GM11168 (cell line): ENCODE data around the gene PFKP.
"Not testable (repeated sequence)": the region's sequence is repeated elsewhere in the genome, so short reads cannot be mapped to it uniquely, and the experiment has no call there.

Experiments used
- in situ Hi-C: fragments of 300-500 bp; cut with MboI; formaldehyde crosslinking; loops from one replicate; pipeline ENCODE4 v1.12.0; 2022; ENCODE audit warnings: low sequenced_read_pairs; ENCODE audit not compliant: unreplicated experiment

Gene PFKP

GRCh38 chr10:3046210-3046779 is 21.1 kb upstream of the PFKP start:
- in situ Hi-C loops = no loop called here

GRCh38 chr10:3046981-3047547 is 20.3 kb upstream of the PFKP start:
- in situ Hi-C loops = no loop called here

DNA sequence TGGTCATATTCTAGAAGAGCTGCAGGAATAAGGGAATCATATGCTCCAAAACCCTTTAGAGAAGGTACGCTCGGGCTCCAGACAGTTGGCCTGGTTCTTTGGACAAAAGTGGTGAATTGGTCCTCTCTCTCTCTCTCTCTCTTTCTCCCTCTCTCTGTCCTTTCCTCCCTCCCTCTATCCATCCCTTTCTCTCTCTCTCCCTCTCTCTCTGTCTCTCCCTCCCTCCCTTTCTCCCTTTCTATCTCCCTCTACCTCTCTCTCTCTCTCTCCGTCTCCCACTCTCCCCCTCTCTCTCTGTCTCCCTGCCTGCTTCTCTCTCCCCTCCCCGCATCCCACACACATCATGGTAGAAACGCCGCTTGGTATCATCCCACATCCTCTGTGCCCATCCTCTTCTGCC is 19.8 kb upstream of the PFKP start:
- in situ Hi-C loops = no loop called here

DNA sequence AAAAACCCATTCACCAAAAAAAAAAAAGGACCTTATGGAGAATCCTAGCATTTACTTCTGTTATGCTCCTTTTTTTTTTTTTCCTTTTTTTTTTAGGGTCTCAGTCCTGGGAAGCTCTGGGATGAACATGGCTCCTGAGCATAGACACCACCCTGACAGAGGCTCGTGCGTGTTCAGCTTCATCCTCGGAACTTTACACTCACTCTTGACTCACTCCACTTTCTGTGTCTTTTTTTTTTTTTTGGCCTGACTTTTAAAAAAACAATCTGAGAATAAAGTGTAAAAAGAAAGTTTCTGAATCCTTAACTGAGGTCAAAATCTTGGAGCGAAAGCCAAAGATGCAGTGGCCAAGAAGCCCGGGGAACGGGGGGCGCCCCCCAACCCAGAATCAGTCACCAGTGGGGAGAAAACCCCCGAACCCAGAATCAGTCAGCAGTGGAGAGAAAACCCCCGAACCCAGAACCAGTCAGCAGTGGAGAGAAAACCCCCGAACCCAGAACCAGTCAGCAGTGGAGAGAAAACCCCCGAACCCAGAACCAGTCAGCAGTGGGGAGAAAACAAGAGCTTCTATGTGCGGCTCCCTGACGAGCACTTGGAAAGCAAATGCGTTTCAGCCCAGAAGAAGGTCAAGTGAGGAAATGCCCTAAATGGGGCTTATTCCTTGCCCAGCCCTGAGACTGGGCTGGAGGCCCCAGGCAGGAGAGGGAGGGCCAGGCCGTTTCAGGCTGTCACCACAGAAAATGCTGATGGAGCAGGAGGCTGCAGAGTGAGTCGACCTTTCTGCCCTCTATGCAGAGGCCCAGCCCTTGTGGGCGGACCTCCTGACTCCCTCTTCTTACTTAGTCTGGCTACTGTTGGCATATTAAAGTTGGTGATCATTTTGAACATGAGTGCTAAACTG is 19.0 kb upstream of the PFKP start:
- in situ Hi-C loops = no loop called here

- in situ Hi-C loops = no loop called here
Measured at GRCh38 chr10:3051692-3052091, 15.7 kb upstream of the PFKP start.

- in situ Hi-C loops = no loop called here
Measured at GRCh38 chr10:3053155-3053554, 14.2 kb upstream of the PFKP start.

DNA sequence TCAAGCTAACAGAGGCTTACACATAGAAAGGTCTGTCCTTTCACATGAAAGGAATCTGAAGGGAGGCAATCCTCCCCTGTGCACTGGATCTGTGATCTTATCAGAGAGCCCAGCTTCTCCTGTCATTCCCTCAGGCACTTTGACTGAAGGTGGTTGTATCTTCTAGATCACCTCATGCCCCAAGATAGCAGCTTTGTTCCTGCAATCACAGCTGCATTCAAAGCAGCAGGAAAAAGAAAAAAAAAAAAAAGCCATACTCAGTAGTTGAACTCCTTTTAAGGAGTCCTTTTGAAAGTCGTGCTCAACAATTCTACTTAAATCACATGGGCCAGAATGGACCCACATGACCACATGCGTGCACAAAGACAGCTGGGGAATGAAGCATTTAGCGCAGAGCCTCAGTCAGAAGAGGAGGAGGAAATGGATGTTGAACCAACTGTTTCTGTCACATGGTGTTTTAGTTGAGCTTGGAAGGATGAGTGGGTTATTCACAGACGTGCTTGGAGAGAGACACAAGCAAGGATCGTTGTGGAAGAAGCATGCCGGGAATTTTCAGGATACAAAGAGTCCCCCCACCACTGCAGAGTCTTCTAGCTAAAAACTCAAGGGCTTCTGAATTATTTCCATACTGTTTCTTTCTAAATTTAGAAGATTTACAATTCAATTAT is 13.0 kb upstream of the PFKP start:
- in situ Hi-C loops = no loop called here

GRCh38 chr10:3054851-3055199 is 12.5 kb upstream of the PFKP start:
- in situ Hi-C loops = no loop called here

DNA sequence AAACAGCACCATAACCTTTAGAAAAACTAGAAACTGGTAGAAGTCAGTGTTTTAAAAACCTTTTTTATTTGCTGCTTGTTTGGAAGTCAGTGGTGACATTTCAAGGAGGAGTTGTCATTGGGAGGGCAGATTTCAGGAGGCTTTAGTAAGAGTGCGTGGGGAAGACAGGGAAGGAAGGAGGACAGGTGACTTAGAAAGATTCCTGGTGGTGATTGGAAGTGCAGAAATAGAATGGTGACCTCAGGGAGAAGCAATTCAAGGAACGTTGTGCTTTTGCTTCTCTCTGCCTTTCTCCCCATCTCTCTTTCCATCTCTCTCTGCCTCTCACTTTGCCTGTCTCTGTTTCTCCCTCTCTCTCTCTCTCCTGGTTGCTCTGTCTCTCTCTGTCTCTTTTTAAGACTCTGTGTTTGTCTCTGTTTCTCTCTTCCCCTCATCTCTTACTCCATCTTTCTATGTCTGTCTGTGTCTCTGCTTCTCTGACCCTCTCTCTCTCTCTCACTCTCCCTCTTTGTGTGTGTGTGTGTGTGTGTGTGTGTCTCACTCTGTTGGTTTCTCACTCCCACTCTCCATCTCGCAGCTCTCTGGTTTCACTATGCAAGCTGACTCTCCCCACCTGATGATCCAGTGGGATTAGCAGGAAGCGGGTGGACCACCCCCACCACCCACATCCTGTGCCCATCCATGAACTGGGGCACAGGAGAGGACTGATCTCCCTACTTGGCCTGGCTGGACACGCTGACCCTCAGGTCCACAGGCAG is 10.9 kb upstream of the PFKP start:
- in situ Hi-C loops = no loop called here

GRCh38 chr10:3057946-3058345 is 9.4 kb upstream of the PFKP start:
- in situ Hi-C loops = no loop called here

- in situ Hi-C loops = no loop called here
Measured at GRCh38 chr10:3059974-3060373, 7.4 kb upstream of the PFKP start.

GRCh38 chr10:3060481-3060889 is 6.9 kb upstream of the PFKP start:
- in situ Hi-C loops = no loop called here

GRCh38 chr10:3061323-3061898 is 5.9 kb upstream of the PFKP start:
- in situ Hi-C loops = not testable (repeated sequence)

DNA sequence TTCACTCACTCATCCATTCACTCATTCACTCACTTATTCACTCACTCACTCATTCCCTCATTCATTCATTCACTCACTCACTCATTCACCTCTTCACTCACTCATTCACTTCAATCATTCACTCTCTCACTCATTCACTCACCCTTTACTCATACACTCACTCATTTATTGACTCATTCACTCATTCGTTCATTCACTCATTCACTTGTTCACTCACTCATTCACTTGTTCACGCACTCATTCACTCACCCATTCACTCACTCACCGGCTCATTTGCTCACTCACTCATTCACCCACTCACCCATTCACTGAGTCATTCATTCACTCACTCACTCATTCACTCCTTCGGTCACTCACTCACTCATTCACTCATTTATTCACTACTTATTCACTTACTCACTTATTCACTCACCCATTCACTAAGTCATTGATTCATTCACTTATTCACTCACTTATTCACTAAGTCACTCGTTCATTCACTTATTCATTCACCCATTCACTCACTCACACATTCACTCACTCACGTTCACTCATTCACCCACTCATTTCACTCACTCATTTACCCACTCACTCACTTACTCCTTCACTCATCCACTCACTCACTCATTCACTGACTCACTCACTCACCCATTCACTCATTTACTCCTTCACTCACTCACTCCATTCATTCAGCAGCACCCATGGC is 4.7 kb upstream of the PFKP start:
- in situ Hi-C loops = no loop called here

DNA sequence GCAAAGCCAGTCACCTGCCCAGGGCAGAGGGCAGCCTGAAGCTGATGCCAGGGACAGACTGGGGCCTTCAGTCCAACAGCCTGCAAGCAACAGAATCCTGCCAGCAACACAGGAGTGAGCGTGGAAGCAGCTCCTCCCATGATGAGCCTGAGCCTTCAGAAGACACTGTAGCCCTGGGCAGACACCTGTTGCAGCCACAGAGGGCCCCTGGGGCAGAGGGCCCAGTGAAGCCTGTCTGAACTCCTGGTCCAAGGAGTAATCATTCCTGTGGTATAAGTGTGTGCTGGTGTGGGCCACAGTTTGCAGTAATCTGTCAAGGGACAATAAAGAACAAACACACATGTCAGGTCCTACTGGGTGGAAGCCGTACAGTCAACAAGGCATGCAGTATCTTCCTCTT is 2.9 kb upstream of the PFKP start:
- in situ Hi-C loops = no loop called here

GRCh38 chr10:3065622-3066021 is 1.7 kb upstream of the PFKP start:
- in situ Hi-C loops = no loop called here

GRCh38 chr10:3066317-3067117 is 831 bp upstream of the PFKP start:
- in situ Hi-C loops = no loop called here

GRCh38 chr10:3067859-3068179 is 471 bp downstream of the PFKP start:
- in situ Hi-C loops = no loop called here
